ENCODE results near the gene RHBG.
A peak's percentile ranks its signal among the peaks of the same experiment; 100 is the strongest.
"Not testable (repeated sequence)": the region's sequence is repeated elsewhere in the genome, so short reads cannot be mapped to it uniquely, and the experiment has no call there.

The RHBG gene

GRCh38 chr1:156365754-156366153 is 3.3 kb upstream of the RHBG start:
- DNase-seq, result no peak

GRCh38 chr1:156366378-156367166 is 2.4 kb upstream of the RHBG start:
- DNase-seq, result no peak

DNA sequence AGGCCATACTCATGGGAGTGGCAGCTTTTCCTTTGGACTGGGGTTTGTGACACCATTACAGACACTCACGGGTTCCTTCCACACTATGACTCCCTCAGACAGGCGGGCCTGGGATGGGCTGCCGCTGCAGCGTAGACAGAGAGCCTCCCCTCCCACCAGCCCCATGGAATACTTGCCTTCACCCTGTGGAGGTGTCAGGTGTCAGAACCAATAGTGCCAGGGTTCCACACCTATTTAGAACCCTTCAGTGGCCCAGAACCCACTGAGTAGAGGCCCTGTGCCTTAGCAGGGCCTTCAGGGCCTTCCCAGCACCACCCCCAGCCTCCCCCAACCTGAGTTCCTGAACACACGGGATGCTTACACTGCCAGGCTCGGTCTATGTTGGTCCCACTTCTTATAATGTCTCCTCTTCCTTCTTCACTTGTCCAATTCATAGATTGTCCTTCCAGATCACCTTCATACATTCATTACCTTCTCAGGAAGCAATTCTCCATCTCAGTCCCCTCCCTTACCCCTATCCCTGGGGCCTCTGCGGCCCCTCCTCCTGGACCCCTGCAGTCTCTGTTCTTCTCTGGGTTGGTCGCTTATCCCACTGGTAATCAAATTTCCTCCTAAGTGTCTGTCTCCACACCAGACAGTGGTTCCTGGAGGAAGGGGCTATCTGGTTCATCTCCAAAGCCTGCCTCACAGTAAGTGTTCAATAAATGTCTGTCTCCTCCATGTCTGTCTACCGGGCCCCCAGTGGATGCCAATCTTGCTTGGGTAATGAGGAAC is 1.4 kb upstream of the RHBG start:
- DNase-seq, result no peak

DNA sequence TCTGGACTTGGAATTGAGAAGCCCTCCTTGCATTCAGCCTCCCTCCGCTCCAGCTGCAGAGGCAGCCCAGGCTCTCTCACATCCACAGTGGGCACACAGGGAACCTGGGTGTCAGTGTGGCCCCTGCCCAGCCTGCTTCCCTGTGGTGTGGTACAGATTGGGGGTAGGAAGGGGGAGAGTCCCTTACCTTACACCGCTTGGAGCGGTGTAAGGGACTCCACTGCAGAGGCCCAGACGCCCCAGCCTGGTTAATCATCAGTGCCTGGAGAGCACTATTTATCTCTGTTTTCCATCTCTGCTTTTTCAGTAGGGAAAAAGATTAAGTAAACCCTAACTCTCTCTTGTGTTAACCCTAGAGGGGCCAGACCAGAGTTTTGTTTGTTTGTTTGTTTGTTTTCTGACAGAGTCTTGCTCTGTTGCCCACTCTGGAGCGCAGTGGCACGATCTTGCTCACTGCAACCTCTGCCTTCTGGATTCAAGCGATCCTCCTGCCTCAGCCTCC is 803 bp upstream of the RHBG start:
- no peak for DNase-seq

GRCh38 chr1:156369685-156370286 is 775 bp downstream of the RHBG start:
- DNase-seq, result not testable (repeated sequence)

GRCh38 chr1:156371553-156372264 is 2.7 kb downstream of the RHBG start:
- no peak for DNase-seq

GRCh38 chr1:156372265-156372586 is 3.2 kb downstream of the RHBG start:
- no peak for DNase-seq

DNA sequence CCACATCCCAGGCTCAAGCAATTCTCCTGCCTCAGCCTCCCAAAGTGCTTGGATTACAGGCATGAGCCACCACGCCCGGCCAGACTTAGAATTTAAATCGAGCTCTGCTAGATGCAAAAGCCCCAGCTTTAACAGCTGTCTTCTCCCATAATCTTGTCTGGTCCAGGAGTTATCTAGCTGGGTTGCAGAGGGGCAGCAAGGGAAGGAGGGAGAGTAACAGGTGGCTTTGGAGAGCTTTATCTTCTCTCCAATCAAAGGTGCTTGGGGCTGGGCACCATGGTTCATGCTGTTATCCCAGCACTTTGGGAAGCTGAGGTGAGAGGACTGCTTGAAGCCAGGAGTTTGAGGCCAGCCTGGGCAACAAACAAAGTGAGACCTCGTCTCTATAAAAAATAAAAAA is 3.9 kb downstream of the RHBG start:
- DNase-seq, result no peak

GRCh38 chr1:156373546-156373945 is 4.5 kb downstream of the RHBG start:
- DNase-seq, result no peak

DNA sequence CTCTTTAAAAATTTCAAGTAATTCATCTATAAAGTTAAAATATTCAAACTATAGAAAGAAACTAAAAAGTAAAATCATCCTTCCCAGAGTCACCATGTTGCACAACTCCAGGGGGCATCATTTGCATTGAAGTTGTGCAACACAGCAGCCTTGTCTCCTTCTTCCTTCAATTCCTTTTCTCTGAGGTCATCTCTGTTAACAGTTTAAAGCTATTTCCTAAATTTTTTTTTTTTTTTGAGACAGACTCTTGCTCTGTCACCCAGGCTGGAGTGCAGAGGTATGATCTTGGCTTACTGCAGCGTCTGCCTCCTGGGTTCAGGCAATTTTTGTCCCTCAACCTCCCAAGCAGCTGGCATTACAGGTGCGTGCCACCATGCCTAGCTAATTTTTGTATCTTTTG is 7.1 kb downstream of the RHBG start:
- no peak for DNase-seq

GRCh38 chr1:156376958-156377919 is 8.2 kb downstream of the RHBG start:
- no peak for DNase-seq

DNA sequence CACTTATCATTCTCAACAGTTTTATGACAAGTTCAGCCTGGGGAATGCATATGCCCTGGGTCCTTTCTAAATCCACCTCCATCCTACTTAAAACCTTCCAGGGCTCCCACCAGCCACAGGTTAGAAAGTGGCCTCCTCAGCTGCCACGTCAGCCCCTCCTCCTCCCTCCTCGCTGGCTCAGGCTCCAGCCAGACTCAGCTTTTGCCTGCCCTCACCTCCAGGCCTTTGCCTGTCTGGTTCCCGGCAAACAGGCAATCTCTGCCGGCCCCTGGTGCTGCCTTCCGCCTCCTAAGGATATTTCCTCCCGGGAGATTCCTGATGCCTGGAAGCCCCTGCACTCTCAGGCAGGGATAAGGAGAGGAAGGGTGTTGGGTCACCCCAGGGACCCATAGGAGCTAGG is 9.5 kb downstream of the RHBG start:
- DNase-seq, result no peak

GRCh38 chr1:156379420-156380165 is 10.6 kb downstream of the RHBG start:
- no peak for DNase-seq

- no peak for DNase-seq
These were observed 13.6 kb downstream of the RHBG start for GRCh38 chr1:156382561-156382960.

- DNase-seq, result peak; percentile 68
These were observed 14.0 kb downstream of the RHBG start for GRCh38 chr1:156383023-156383422.

- no peak for DNase-seq
These were observed 15.0 kb downstream of the RHBG start for GRCh38 chr1:156384007-156384406.

DNA sequence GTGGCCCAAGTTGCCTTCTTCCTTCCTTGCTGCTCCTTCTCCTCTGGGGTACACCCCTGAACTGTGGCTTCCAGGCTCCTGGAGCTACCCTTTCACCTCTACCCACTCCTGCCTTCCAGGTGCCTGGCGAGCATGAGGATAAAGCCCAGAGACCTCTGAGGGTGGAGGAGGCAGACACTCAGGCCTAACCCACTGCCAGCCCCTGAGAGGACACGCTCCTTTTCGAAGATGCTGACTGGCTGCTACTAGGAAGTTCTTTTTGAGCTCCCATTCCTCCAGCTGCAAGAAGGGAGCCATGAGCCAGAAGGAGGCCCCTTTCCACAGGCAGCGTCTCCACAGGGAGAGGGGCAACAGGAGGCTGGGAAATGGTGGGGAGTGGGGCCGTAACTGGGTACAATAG is 15.6 kb downstream of the RHBG start:
- no peak for DNase-seq

- DNase-seq, result peak; percentile 78
These were observed 16.6 kb downstream of the RHBG start for GRCh38 chr1:156385534-156386031.

- DNase-seq, result no peak
These were observed 17.3 kb downstream of the RHBG start for GRCh38 chr1:156386134-156386901.

All from CD4-positive, alpha-beta T cell treated with Interleukin-17A for 1 hour (primary cell).